HG03108 (cell line): Measurements from ENCODE around the gene USP47.

Experiments used
- ATAC-seq: cut with Tn5 transposase; IDR thresholded peaks from one replicate; pipeline ENCODE4 v1.9.1; 2021; ENCODE audit warnings: moderate library complexity; ENCODE audit not compliant: unreplicated experiment

USP47 gene

GRCh38 chr11:11998091-11998781 is 156.5 kb downstream of the USP47 start:
- no peak for ATAC-seq

- no peak for ATAC-seq
Observed at GRCh38 chr11:12001186-12001585, 159.4 kb downstream of the USP47 start.

DNA sequence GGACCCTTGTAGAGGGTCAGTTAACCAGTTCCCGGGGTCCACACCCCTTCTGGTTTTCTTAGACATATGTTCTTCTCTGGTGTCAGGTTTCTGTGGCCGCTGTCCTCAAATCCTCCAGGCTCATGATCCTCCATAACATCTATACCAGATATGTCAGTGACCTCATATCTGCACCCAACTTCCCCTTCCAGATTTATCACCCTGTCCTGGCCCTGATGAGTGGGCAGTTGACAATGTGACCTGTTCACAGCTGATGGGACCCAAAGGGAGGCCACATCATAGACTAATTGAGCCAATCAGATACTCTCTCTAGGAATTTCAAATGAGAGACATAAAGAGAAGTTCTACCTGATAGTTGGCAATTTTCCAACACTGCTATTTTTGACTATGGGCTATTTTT is 161.6 kb downstream of the USP47 start:
- ATAC-seq, result no peak

DNA sequence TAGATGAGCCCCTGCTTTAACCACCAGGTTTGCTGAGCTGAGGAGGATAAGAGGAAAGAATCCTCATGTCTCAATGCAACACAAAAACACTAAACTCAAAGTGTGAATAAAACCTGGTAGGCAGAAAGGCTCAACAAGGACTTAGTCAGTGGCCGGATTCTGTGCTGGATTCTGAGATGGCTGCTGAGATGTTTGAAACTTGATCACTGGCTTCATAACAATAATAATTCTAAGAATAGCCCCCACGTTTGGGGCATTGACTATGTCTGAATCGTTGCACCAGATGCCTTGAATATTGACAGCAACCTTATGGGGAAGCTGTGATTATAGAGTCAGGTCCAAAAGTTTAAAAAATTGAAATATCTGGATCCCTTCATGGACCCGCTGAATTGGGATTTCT is 162.0 kb downstream of the USP47 start:
- ATAC-seq, result no peak

- ATAC-seq, result no peak
Observed at GRCh38 chr11:12005061-12005460, 163.3 kb downstream of the USP47 start.

GRCh38 chr11:12005476-12005875 is 163.7 kb downstream of the USP47 start:
- no peak for ATAC-seq

- ATAC-seq, result no peak
Observed at GRCh38 chr11:12006552-12007229, 164.9 kb downstream of the USP47 start.

DNA sequence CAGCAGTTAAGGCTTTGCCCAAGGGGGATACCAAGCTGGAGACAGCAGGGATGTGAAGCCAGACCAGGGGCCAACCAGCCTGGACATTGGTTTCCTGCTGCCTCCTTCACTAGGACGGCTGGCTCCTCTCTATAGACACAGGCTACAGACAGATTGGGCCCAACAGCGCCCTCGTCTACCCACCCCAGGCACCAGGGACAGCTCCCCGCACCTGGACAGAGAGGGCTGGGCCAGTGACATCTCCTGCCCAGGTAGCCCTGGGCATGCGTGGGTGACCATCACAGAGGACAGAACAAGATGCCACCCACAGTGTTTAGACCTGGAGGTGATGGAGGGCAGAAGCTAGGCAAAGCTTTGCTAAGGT is 165.4 kb downstream of the USP47 start:
- ATAC-seq, result no peak

DNA sequence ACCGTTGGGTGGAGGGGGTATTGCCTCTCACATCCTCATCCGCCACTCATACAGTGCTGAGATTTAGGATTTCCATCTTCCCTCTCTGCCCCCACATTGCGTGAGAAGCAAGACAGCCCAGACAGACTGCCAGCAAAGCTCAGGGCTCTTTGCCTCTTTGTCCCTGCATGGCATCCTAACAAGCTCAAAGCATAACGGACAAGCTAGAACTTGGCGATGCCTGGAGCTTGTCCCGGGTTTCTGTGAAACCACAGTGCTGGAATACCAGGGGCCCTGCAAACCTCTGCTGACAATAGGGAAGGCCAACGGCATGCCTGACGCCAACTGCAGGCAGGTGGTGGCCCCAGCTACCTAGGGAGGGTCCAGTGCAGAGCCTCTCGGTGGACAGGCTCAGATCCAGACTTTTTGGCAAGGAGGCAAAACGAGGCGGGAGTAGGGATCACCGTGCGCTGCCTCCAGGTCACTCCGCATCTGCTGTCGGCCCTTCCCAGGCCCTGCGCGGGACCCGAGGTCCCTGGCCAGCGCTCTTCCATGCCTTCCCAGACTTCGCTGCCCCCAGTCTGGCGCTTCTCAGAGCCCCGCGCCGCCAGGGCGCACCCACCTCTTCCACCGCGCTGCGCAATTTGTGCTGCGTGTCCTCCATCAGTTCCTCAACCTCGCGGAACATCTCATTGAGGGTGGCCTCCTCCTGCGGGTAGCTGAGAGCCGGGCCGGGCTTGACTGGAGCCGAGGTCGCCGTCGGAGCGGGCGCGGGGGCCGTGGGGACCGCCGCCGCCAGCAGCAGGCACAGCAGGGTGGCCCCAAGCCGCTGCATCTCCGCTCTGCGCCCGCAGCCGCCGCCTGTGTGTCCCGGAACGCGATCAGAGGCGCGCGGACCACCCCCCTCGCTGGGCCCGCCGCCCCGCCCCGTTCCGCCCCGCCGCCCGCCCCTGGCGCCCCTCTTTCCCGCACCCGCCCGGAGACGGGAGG is 166.3 kb downstream of the USP47 start, which contains the start of gene DKK3:
TSS of gene DKK3 (minus strand) at position 858 of the 969 bp plus-strand sequence. CDS start at position 814, 44 bp downstream.
- ATAC-seq, result no peak
